Neural progenitor cell (in vitro differentiated cells): Measurements from ENCODE around the gene IRF2BP2. TPM values are rescaled to one million over a fixed set of nuclear protein-coding genes. Genes with fewer than 3 reads are reported as not detected.

Experiments used
- DNase-seq: peaks from one replicate; pipeline ENCODE4 v3.0.0-alpha.2; 2016; ENCODE audit warnings: low spot score
- H2AFZ ChIP-seq: fragments of 200-600 bp; sonication (generic); replicated peaks from 2 replicates; pipeline ENCODE4 v1.6.1; 2016; ENCODE audit warnings: antibody characterized with exemption
- H3F3A ChIP-seq: fragments of 200-600 bp; sonication (generic); 2 replicates; pipeline ENCODE4 v1.6.1; 2016; ENCODE audit warnings: antibody characterized with exemption, low read depth
- H3K27ac ChIP-seq: fragments of 200-600 bp; sonication (generic); 2 replicates; pipeline ENCODE4 v1.5.1; 2016; ENCODE audit warnings: mild to moderate bottlenecking
- H3K27me3 ChIP-seq: fragments of 200-600 bp; sonication (generic); 2 replicates; pipeline ENCODE4 v1.6.1; 2016; ENCODE audit warnings: mild to moderate bottlenecking, moderate library complexity
- H3K36me3 ChIP-seq: fragments of 200-600 bp; sonication (generic); 2 replicates; pipeline ENCODE4 v1.5.1; 2016
- H3K4me1 ChIP-seq: fragments of 200-600 bp; sonication (generic); 2 replicates; pipeline ENCODE4 v1.6.1; 2016; ENCODE audit warnings: mixed run types
- H3K4me2 ChIP-seq: fragments of 200-600 bp; sonication (generic); 2 replicates; pipeline ENCODE4 v1.6.1; 2016
- H3K4me3 ChIP-seq: fragments of 200-600 bp; sonication (generic); 2 replicates; pipeline ENCODE4 v1.5.1; 2016
- H3K79me2 ChIP-seq: fragments of 200-600 bp; sonication (generic); 2 replicates; pipeline ENCODE4 v1.6.1; 2016; ENCODE audit warnings: low read depth
- H3K9ac ChIP-seq: fragments of 200-600 bp; sonication (generic); 2 replicates; pipeline ENCODE4 v1.6.1; 2016
- H3K9me3 ChIP-seq: fragments of 200-600 bp; sonication (generic); 2 replicates; pipeline ENCODE4 v1.5.1; 2016; ENCODE audit warnings: low read depth
- H4K20me1 ChIP-seq: fragments of 200-600 bp; sonication (generic); 2 replicates; pipeline ENCODE4 v1.6.1; 2016; ENCODE audit warnings: low read depth
- H3K27ac Mint-ChIP-seq: 3 replicates; pipeline ENCODE4 v1.8.0; 2021; ENCODE audit warnings: mixed read lengths
- H3K27me3 Mint-ChIP-seq: 2 replicates; pipeline ENCODE4 v1.8.0; 2022; ENCODE audit warnings: low read depth, mild to moderate bottlenecking, inconsistent platforms, moderate library complexity, mixed read lengths; ENCODE audit not compliant: insufficient read depth
- H3K36me3 Mint-ChIP-seq: 3 replicates; pipeline ENCODE4 v1.8.0; 2021; ENCODE audit warnings: mixed read lengths
- H3K4me1 Mint-ChIP-seq: 3 replicates; pipeline ENCODE4 v1.8.0; 2021; ENCODE audit warnings: mixed read lengths
- H3K4me3 Mint-ChIP-seq: 3 replicates; pipeline ENCODE4 v1.8.0; 2021; ENCODE audit warnings: mild to moderate bottlenecking, moderate library complexity, mixed read lengths
- H3K9me3 Mint-ChIP-seq: 3 replicates; pipeline ENCODE4 v1.8.0; 2020; ENCODE audit warnings: mixed read lengths
- CTCF ChIP-seq: fragments of 200-600 bp; sonication (generic); IDR thresholded peaks from 2 replicates; pipeline ENCODE4 v1.5.1; 2017; ENCODE audit warnings: antibody characterized with exemption, mild to moderate bottlenecking
- EZH2 ChIP-seq: fragments of 200-600 bp; sonication (generic); IDR thresholded peaks from 2 replicates; pipeline ENCODE4 v1.6.1; 2017; ENCODE audit warnings: antibody characterized with exemption, mild to moderate bottlenecking, moderate library complexity
- EZH2phosphoT487 ChIP-seq: fragments of 200-600 bp; sonication (generic); IDR thresholded peaks from 2 replicates; pipeline ENCODE4 v1.6.1; 2017; ENCODE audit warnings: antibody characterized with exemption
- small RNA-seq: library from RNA; depleted of rRNA; stranded (forward); fragments of <200 nt; gene quantifications from one replicate; pipeline ENCODE3, GENCODE V24; 2015
- total RNA-seq: library from RNA; depleted of rRNA; stranded (reverse); fragments of >200 nt; gene quantifications from 2 replicates; pipeline ENCODE4 v1.2.3, GENCODE V29; 2015; ENCODE audit warnings: low replicate concordance

The IRF2BP2 gene
- total RNA-seq, 1 donor from 2014 or later = 22.9 TPM

DNA sequence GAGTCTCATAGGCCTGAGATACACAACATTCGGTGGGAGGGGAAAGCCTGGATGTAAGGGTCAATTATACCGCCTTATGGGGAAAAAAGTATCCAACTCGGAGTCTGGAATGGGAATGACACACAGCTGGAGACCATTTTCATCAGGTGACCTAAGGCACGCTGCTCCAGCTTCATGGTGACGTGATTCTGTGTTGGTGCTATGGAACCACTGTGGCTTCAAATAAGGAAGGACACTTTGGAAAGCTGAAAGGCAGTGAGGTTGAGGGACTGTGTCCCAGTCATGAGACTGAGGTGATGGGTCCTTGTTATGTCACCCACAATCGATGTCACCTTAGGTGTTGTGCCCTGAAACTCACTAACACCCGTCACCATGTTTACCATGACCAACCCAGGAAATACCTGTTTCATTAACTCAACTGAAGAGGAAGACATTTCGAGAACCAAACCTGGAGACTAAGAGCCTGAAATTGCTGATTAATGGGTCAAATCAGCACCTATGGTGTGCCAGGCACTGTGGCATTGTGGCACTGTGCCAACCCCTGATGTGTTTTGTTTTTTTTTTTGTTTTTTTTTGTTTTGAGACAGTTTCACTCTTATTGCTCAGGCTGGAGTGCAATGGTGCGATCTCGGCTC lies 54.5 kb downstream of the IRF2BP2 start:
- no peak overlapping the region for H3K27ac ChIP-seq
- H3K27ac Mint-ChIP-seq = peak overlapping the region; percentile 89

DNA sequence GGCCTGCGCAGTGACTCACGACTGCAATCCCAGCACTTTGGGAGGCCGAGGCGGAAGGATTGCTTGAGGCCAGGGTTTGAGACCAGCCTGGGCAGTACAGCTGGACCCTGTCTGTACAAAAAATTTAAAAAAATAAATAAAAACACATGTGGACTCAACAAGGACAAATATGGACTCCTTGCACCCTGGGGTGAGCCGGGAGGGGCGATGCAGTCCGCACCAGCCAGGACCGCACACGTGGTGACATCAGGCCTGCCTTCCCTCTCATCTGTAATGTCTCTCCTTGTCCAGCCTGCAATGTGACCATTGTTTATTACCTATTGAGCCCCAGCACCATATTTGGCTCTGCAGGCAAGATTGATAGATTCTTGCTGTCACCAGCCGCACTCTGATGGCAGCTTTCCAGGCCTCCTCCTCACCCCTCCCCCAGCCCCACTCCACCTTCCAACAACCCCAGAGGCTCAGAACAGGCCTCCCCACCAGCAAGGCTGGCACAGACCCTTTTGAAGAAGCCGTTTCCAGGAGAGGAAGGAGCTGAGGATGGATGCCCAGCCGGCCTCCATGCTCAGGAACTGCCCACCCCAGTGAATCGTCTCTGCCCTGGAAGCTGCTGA lies 55.2 kb downstream of the IRF2BP2 start:
- Mint-ChIP-seq H3K4me3 (peak overlapping the region; percentile 64), H3K4me1 (peaks cover 29% of the 10 kb centered on the region), H3K36me3 (no peaks in the 10 kb centered on the region), H3K27ac (peak overlapping the region; percentile 89), H3K27me3 (peaks cover 7% of the 10 kb centered on the region), H3K9me3 (peaks cover 5% of the 10 kb centered on the region)
- no peak for DNase-seq
- no peak overlapping the region for H3K4me3 ChIP-seq
- H3F3A ChIP-seq = no peaks in the 10 kb centered on the region
- no peaks in the 10 kb centered on the region for H3K36me3 ChIP-seq
- H3K9ac ChIP-seq = no peak overlapping the region
- no peaks in the 10 kb centered on the region for H3K27me3 ChIP-seq
- no peak overlapping the region for H3K4me2 ChIP-seq
- H3K79me2 ChIP-seq = no peaks in the 10 kb centered on the region
- peaks cover 6% of the 10 kb centered on the region for H3K4me1 ChIP-seq
- no peak for TF ChIP-seq CTCF
- TF ChIP-seq EZH2phosphoT487 = no peak
- TF ChIP-seq EZH2 = no peak
- no peak overlapping the region for H2AFZ ChIP-seq
- H3K27ac ChIP-seq = no peak overlapping the region
- H4K20me1 ChIP-seq = no peaks in the 10 kb centered on the region
- no peaks in the 10 kb centered on the region for H3K9me3 ChIP-seq

More for the DNA sequence above, 54.5 kb downstream of the IRF2BP2 start:
- H3K9me3 Mint-ChIP-seq = peaks cover 3% of the 10 kb centered on the region
- Histone ChIP-seq H3K4me1 (peaks cover 3% of the 10 kb centered on the region), H3K9me3 (no peaks in the 10 kb centered on the region), H4K20me1 (no peaks in the 10 kb centered on the region), H3K27me3 (no peaks in the 10 kb centered on the region), H3K36me3 (no peaks in the 10 kb centered on the region), H3K4me2 (no peak overlapping the region), H3K4me3 (no peak overlapping the region), H2AFZ (no peak overlapping the region), H3K79me2 (no peaks in the 10 kb centered on the region), H3K9ac (no peak overlapping the region), H3F3A (no peaks in the 10 kb centered on the region)
- H3K4me3 Mint-ChIP-seq = peak overlapping the region; percentile 64
- peaks cover 7% of the 10 kb centered on the region for H3K27me3 Mint-ChIP-seq
- H3K4me1 Mint-ChIP-seq = peaks cover 26% of the 10 kb centered on the region
- DNase-seq = no peak
- no peaks in the 10 kb centered on the region for H3K36me3 Mint-ChIP-seq
- no peak for TF ChIP-seq CTCF
- TF ChIP-seq EZH2 = no peak
- no peak for TF ChIP-seq EZH2phosphoT487

Small RNAs within 50 kb of the gene (small RNA-seq; reads per million reads assigned to genes)
- gene RF00096 = not detected

Other genes starting within 250 kb of the IRF2BP2 start
- 34.8 and 36.0 TPM in 2 replicates for gene COA6, start 236.7 kb downstream of the IRF2BP2 start, total RNA-seq
- 60.1 and 99.0 TPM in 2 replicates for gene TARBP1, start 131.0 kb downstream of the IRF2BP2 start, total RNA-seq